GM19467 (cell line): Measurements from ENCODE around the gene ATF3.

Experiments used
- ATAC-seq: cut with Tn5 transposase; IDR thresholded peaks from one replicate; pipeline ENCODE4 v1.9.1; 2021; ENCODE audit warnings: mild to moderate bottlenecking, moderate library complexity; ENCODE audit not compliant: unreplicated experiment

ATF3 gene

GRCh38 chr1:212608392-212608958 lies at the start of gene ATF3:
ATF3 (plus strand) TSS chr1:212608761; CDS start chr1:212615022, 6,261 bp downstream.
- ATAC-seq: peak; percentile 66

GRCh38 chr1:212559929-212560328 lies 48.6 kb upstream of the ATF3 start:
- no peak for ATAC-seq

- ATAC-seq: no peak
Observed at GRCh38 chr1:212560933-212561460, 47.6 kb upstream of the ATF3 start.

- ATAC-seq: no peak
Observed at GRCh38 chr1:212561501-212561931, 47.0 kb upstream of the ATF3 start.

GRCh38 chr1:212562771-212563170 lies 45.8 kb upstream of the ATF3 start:
- no peak for ATAC-seq

GRCh38 chr1:212565079-212565478 lies 43.5 kb upstream of the ATF3 start:
- ATAC-seq: no peak

GRCh38 chr1:212565571-212566305 lies 42.8 kb upstream of the ATF3 start:
- ATAC-seq: no peak

GRCh38 chr1:212566522-212567479 lies 41.8 kb upstream of the ATF3 start:
- peak; percentile 98 for ATAC-seq

GRCh38 chr1:212567638-212568037 lies 40.9 kb upstream of the ATF3 start:
- no peak for ATAC-seq

- ATAC-seq: no peak
Observed at GRCh38 chr1:212568978-212569537, 39.5 kb upstream of the ATF3 start.

- no peak for ATAC-seq
Observed at GRCh38 chr1:212574732-212575131, 33.8 kb upstream of the ATF3 start.

GRCh38 chr1:212575333-212575732 lies 33.2 kb upstream of the ATF3 start:
- ATAC-seq: no peak

GRCh38 chr1:212578041-212578440 lies 30.5 kb upstream of the ATF3 start:
- no peak for ATAC-seq

- ATAC-seq: no peak
Observed at GRCh38 chr1:212581034-212581433, 27.5 kb upstream of the ATF3 start.

GRCh38 chr1:212582291-212582690 lies 26.3 kb upstream of the ATF3 start:
- no peak for ATAC-seq

- ATAC-seq: no peak
Observed at GRCh38 chr1:212582808-212583615, 25.5 kb upstream of the ATF3 start.

- no peak for ATAC-seq
Observed at GRCh38 chr1:212583643-212584042, 24.9 kb upstream of the ATF3 start.

GRCh38 chr1:212584092-212584886 lies 24.3 kb upstream of the ATF3 start:
- no peak for ATAC-seq

GRCh38 chr1:212585210-212585609 lies 23.4 kb upstream of the ATF3 start:
- no peak for ATAC-seq
